GM12891 (cell line): ENCODE measurements around the gene DCLK1.

Source experiments
- POLR2A ChIP-seq: IDR thresholded peaks from 2 replicates; pipeline ENCODE4 v1.6.1; 2011; ENCODE audit warnings: low read depth, low read length, control low read depth
- POLR2AphosphoS5 ChIP-seq: IDR thresholded peaks from 2 replicates; pipeline ENCODE4 v1.6.1; 2011; ENCODE audit warnings: low read depth, low read length, control low read depth
- POU2F2 ChIP-seq: IDR thresholded peaks from 2 replicates; pipeline ENCODE4 v1.6.1; 2011; ENCODE audit warnings: low read depth, mild to moderate bottlenecking, control low read depth, low read length, moderate library complexity
- SPI1 ChIP-seq: IDR thresholded peaks from 2 replicates; pipeline ENCODE4 v1.6.1; 2011; ENCODE audit warnings: low read depth, low read length, control low read depth
- TAF1 ChIP-seq: IDR thresholded peaks from 2 replicates; pipeline ENCODE4 v1.6.1; 2011; ENCODE audit warnings: low read depth, low read length, control low read depth

- TF ChIP-seq POLR2A (no peak), POLR2AphosphoS5 (no peak), TAF1 (no peak), SPI1 (no peak), POU2F2 (no peak)
Measured at GRCh38 chr13:35744566-35745178, 386.5 kb downstream of the DCLK1 start.
